Activated CD8-positive, alpha-beta T cell treated with anti-CD3 and anti-CD28 coated beads for 36 hours (primary cell): ENCODE results near the gene CNTNAP2. TPM values are rescaled to one million over a fixed set of nuclear protein-coding genes. Genes with fewer than 3 reads are reported as not detected.

Source experiments
- ATAC-seq: fragments of 200-7000 bp; cut with Tn5 transposase; one replicate; pipeline ENCODE4 v1.10.0; 2021; ENCODE audit warnings: mild to moderate bottlenecking, moderate library complexity
- CTCF ChIA-PET: fragments of 350-600 bp; sonication (Branson Sonifier 250); formaldehyde crosslinking; loops from one replicate; lab custom pipeline; 2021; ENCODE audit warnings: antibody characterized with exemption; lab: Charles Lee
- POLR2A ChIA-PET: fragments of 350-600 bp; sonication (Branson Sonifier 250); formaldehyde crosslinking; loops from one replicate; lab custom pipeline; 2021; ENCODE audit warnings: antibody characterized with exemption; lab: Charles Lee
- DNase-seq: peaks from one replicate; pipeline ENCODE4 v3.0.0-alpha.2; 2020
- H3K27ac Mint-ChIP-seq: one replicate; pipeline ENCODE4 v1.8.0; 2021; ENCODE audit warnings: mild to moderate bottlenecking, mixed read lengths
- H3K27me3 Mint-ChIP-seq: one replicate; pipeline ENCODE4 v1.8.0; 2021; ENCODE audit warnings: mixed read lengths
- H3K36me3 Mint-ChIP-seq: one replicate; pipeline ENCODE4 v1.8.0; 2021; ENCODE audit warnings: low read depth, mixed read lengths
- H3K4me1 Mint-ChIP-seq: one replicate; pipeline ENCODE4 v1.8.0; 2021; ENCODE audit warnings: low read depth, mixed read lengths
- H3K4me3 Mint-ChIP-seq: one replicate; pipeline ENCODE4 v1.8.0; 2021; ENCODE audit warnings: mild to moderate bottlenecking, moderate library complexity, mixed read lengths
- H3K9me3 Mint-ChIP-seq: one replicate; pipeline ENCODE4 v1.8.0; 2021; ENCODE audit warnings: mixed read lengths
- CTCF ChIP-seq: fragments of 200-600 bp; IDR thresholded peaks from one replicate; pipeline ENCODE4 v1.8.0; 2022; ENCODE audit warnings: antibody characterized with exemption, mild to moderate bottlenecking
- intact Hi-C: fragments of 100-400 bp; cut with micrococcal nuclease; formaldehyde crosslinking; loops from one replicate; pipeline ENCODE4 v1.10.0; 2022
- total RNA-seq, 2 experiments: library from RNA; stranded (reverse); gene quantifications; one replicate each; pipeline ENCODE4 v1.2.3, GENCODE V29; 2021

The CNTNAP2 gene
- not detected for total RNA-seq

GRCh38 chr7:146116521-146117222 lies at the start of gene CNTNAP2:
TSS of gene CNTNAP2 (plus strand) at chr7:146116801. CDS start at chr7:146116877, 76 bp downstream.
- Mint-ChIP-seq H3K27me3 (peaks cover 32% of the 10 kb centered on the region), H3K27ac (no peak within 1 kb of the TSS), H3K36me3 (no peaks in the 10 kb centered on the region), H3K4me3 (peak within 1 kb of the TSS; percentile 50), H3K4me1 (peaks cover 7% of the 10 kb centered on the region), H3K9me3 (peaks cover 5% of the 10 kb centered on the region)
- CTCF ChIA-PET, result no interaction called here
- ATAC-seq (no peak), DNase-seq (no peak)
- POLR2A ChIA-PET, result no interaction called here
- no peak for TF ChIP-seq CTCF
- intact Hi-C loops, result no loop called here

DNA sequence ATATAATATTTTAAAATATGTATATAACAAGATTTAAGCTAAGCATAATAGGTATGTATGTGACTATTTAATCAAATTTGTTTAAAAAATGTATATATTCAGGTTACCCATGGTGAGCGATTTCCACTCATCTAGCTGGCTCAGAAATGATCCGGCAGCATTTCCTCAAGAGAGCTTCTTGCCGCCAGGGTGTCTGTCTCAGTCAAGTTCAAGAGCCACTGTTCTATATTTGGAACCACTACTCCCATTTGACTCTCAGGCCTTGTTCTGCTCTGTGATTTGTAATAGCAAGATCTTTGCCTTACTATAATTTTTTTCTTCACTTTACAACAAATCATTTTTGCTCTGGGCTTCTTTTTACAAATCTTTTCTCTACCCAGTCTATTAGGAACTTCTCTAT lies 48.7 kb upstream of the CNTNAP2 start:
- peaks cover 6% of the 10 kb centered on the region for H3K9me3 Mint-ChIP-seq
- H3K27me3 Mint-ChIP-seq, result no peaks in the 10 kb centered on the region
- H3K36me3 Mint-ChIP-seq, result no peaks in the 10 kb centered on the region
- no peak overlapping the region for H3K27ac Mint-ChIP-seq
- ATAC-seq (no peak), DNase-seq (no peak)
- POLR2A ChIA-PET, result no interaction called here
- TF ChIP-seq CTCF, result no peak
- H3K4me1 Mint-ChIP-seq, result no peaks in the 10 kb centered on the region
- no peak overlapping the region for H3K4me3 Mint-ChIP-seq
- CTCF ChIA-PET, result no interaction called here
- intact Hi-C loops, result no loop called here

- no peak for DNase-seq
- intact Hi-C loops, result no loop called here
- POLR2A ChIA-PET, result no interaction called here
- no peak for ATAC-seq
- no peak for TF ChIP-seq CTCF
- CTCF ChIA-PET, result no interaction called here
- no peaks in the 10 kb centered on the region for H3K9me3 Mint-ChIP-seq
- H3K27ac Mint-ChIP-seq, result no peak overlapping the region
- H3K4me1 Mint-ChIP-seq, result no peaks in the 10 kb centered on the region
- no peaks in the 10 kb centered on the region for H3K27me3 Mint-ChIP-seq
- H3K36me3 Mint-ChIP-seq, result no peaks in the 10 kb centered on the region
- no peak overlapping the region for H3K4me3 Mint-ChIP-seq
Measured at GRCh38 chr7:146074195-146074765, 42.3 kb upstream of the CNTNAP2 start.

DNA sequence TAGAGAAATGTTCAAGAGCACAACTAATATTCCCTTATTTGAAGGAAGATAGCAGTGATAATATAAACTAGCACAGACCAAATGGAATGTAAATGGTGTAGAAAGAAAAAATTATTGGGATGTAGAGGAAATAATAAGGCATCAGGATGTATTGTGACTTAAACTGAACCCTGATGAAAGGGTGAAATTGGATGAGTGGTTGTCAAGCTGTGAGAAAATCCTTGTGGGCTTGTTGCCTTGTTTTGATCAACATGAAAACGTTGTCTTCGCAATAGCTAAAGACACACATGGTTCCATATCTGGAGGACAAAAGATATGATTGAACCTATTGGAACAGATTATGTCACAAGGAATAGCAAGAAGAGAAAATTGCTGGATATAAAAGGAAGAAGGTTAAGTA lies 40.3 kb upstream of the CNTNAP2 start:
- no peak for ATAC-seq
- H3K27ac Mint-ChIP-seq, result no peak overlapping the region
- no peak overlapping the region for H3K4me3 Mint-ChIP-seq
- no peaks in the 10 kb centered on the region for H3K27me3 Mint-ChIP-seq
- no peak for DNase-seq
- H3K4me1 Mint-ChIP-seq, result no peaks in the 10 kb centered on the region
- H3K36me3 Mint-ChIP-seq, result no peaks in the 10 kb centered on the region
- ChIA-PET POLR2A (no interaction called here), CTCF (interaction anchor here (1.4 kb wide), 1 partner anchor 14 kb away, joined by 3 read pairs; no protein-coding TSS in a partner anchor)
- TF ChIP-seq CTCF, result no peak
- no peaks in the 10 kb centered on the region for H3K9me3 Mint-ChIP-seq
- intact Hi-C loops, result no loop called here

GRCh38 chr7:146084086-146084485 lies 32.5 kb upstream of the CNTNAP2 start:
- no peaks in the 10 kb centered on the region for H3K27me3 Mint-ChIP-seq
- intact Hi-C loops, result no loop called here
- H3K4me3 Mint-ChIP-seq, result no peak overlapping the region
- H3K9me3 Mint-ChIP-seq, result no peaks in the 10 kb centered on the region
- ChIA-PET POLR2A (no interaction called here), CTCF (no interaction called here)
- H3K27ac Mint-ChIP-seq, result no peak overlapping the region
- ATAC-seq (no peak), DNase-seq (no peak)
- TF ChIP-seq CTCF, result no peak
- no peaks in the 10 kb centered on the region for H3K36me3 Mint-ChIP-seq
- no peaks in the 10 kb centered on the region for H3K4me1 Mint-ChIP-seq
